ENCODE results near the gene ACER3. TPM values are rescaled to one million over a fixed set of nuclear protein-coding genes. Genes with fewer than 3 reads are reported as not detected.

The ACER3 gene
- polyA plus RNA-seq, 1 donor from 2014 or later: 14.9 TPM

GRCh38 chr11:76947190-76947589 is 86.5 kb downstream of the ACER3 start:
- Histone ChIP-seq H3K9ac (ENCODE audit: low read length) (no peak overlapping the region), H3K4me3 (ENCODE audit: low read length) (no peak overlapping the region)

GRCh38 chr11:76947800-76948199 is 87.1 kb downstream of the ACER3 start:
- H3K36me3 ChIP-seq (ENCODE audit: insufficient read depth, low read length): no peaks in the 10 kb centered on the region
- H3K9me3 ChIP-seq (ENCODE audit: low read length): peaks cover 8% of the 10 kb centered on the region
- H3K79me2 ChIP-seq (replicated peaks; ENCODE audit: insufficient read depth, low read length): no peaks in the 10 kb centered on the region
- no peak overlapping the region for H3K27ac ChIP-seq (ENCODE audit: low read length)
- H3K4me3 ChIP-seq (ENCODE audit: low read length): no peak overlapping the region
- H3K27me3 ChIP-seq (ENCODE audit: insufficient read depth, low read depth, low read length): no peaks in the 10 kb centered on the region
- no peaks in the 10 kb centered on the region for H3K9me2 ChIP-seq (ENCODE audit: insufficient read depth, low read length)
- no peak overlapping the region for H3K9ac ChIP-seq (ENCODE audit: low read length)
- no peaks in the 10 kb centered on the region for H3F3A ChIP-seq (ENCODE audit: insufficient read depth, low read length, poor library complexity, severe bottlenecking)
- no peak overlapping the region for H3K4me2 ChIP-seq (ENCODE audit: low read length)
- H2AFZ ChIP-seq (ENCODE audit: low read depth, low read length): no peak overlapping the region
- H4K20me1 ChIP-seq (ENCODE audit: insufficient read depth): no peaks in the 10 kb centered on the region
- TF ChIP-seq MXI1 (conservative IDR thresholded peaks at IDR 0.05; ENCODE audit: poor library complexity, severe bottlenecking) (no peak), EZH2 (IDR thresholded peaks at IDR 0.05; ENCODE audit: borderline replicate concordance, insufficient read depth, low read length, poor library complexity, severe bottlenecking) (no peak), SMC3 (conservative IDR thresholded peaks at IDR 0.05; ENCODE audit: poor library complexity) (no peak), RAD21 (conservative IDR thresholded peaks at IDR 0.05) (no peak), EP300 (conservative IDR thresholded peaks at IDR 0.05; ENCODE audit: poor library complexity, severe bottlenecking) (no peak), POLR2AphosphoS5 (IDR thresholded peaks at IDR 0.05) (no peak), CTCF (IDR thresholded peaks at IDR 0.05; ENCODE audit: poor library complexity, severe bottlenecking) (no peak), REST (IDR thresholded peaks at IDR 0.05; ENCODE audit: borderline replicate concordance) (no peak), TAF1 (IDR thresholded peaks at IDR 0.05; ENCODE audit: low read depth) (no peak)

More at GRCh38 chr11:76947190-76947589, 86.5 kb downstream of the ACER3 start:
- H3K36me3 ChIP-seq (ENCODE audit: insufficient read depth, low read length): no peaks in the 10 kb centered on the region
- no peaks in the 10 kb centered on the region for H3K79me2 ChIP-seq (replicated peaks; ENCODE audit: insufficient read depth, low read length)
- no peaks in the 10 kb centered on the region for H3K9me2 ChIP-seq (ENCODE audit: insufficient read depth, low read length)
- H4K20me1 ChIP-seq (ENCODE audit: insufficient read depth): no peaks in the 10 kb centered on the region
- H3F3A ChIP-seq (ENCODE audit: insufficient read depth, low read length, poor library complexity, severe bottlenecking): no peaks in the 10 kb centered on the region
- no peak for TF ChIP-seq EP300 (conservative IDR thresholded peaks at IDR 0.05; ENCODE audit: poor library complexity, severe bottlenecking)
- no peaks in the 10 kb centered on the region for H3K27me3 ChIP-seq (ENCODE audit: insufficient read depth, low read depth, low read length)
- H3K4me2 ChIP-seq (ENCODE audit: low read length): no peak overlapping the region
- H2AFZ ChIP-seq (ENCODE audit: low read depth, low read length): no peak overlapping the region
- no peak overlapping the region for H3K27ac ChIP-seq (ENCODE audit: low read length)
- H3K9me3 ChIP-seq (ENCODE audit: low read length): peaks cover 8% of the 10 kb centered on the region
